ENCODE measurements around the gene EXOC3L2.

EXOC3L2 gene

GRCh38 chr19:45218911-45219743 lies 26.1 kb downstream of the EXOC3L2 start:
- no peak for DNase-seq

GRCh38 chr19:45218426-45218825 lies 26.8 kb downstream of the EXOC3L2 start:
- DNase-seq: no peak

GRCh38 chr19:45217957-45218334 lies 27.3 kb downstream of the EXOC3L2 start:
- DNase-seq: no peak

GRCh38 chr19:45217193-45217956 lies 27.8 kb downstream of the EXOC3L2 start:
- no peak for DNase-seq

GRCh38 chr19:45216667-45217066 lies 28.5 kb downstream of the EXOC3L2 start:
- DNase-seq: no peak

- DNase-seq: peak; percentile 57
Measured at GRCh38 chr19:45215391-45216191, 29.6 kb downstream of the EXOC3L2 start.

GRCh38 chr19:45213031-45213430 lies 32.2 kb downstream of the EXOC3L2 start:
- no peak for DNase-seq

- DNase-seq: no peak
Measured at GRCh38 chr19:45211751-45212381, 33.3 kb downstream of the EXOC3L2 start.

GRCh38 chr19:45206328-45206727 lies 38.9 kb downstream of the EXOC3L2 start:
- no peak for DNase-seq

GRCh38 chr19:45205810-45206209 lies 39.4 kb downstream of the EXOC3L2 start:
- DNase-seq: no peak

GRCh38 chr19:45202637-45203036 lies 42.6 kb downstream of the EXOC3L2 start:
- no peak for DNase-seq

GRCh38 chr19:45200568-45200967 lies 44.6 kb downstream of the EXOC3L2 start:
- DNase-seq: peak; percentile 7

- DNase-seq: peak; percentile 41
Measured at GRCh38 chr19:45195764-45196163, 49.4 kb downstream of the EXOC3L2 start.

- DNase-seq: no peak
Measured at GRCh38 chr19:45191375-45191774, 53.8 kb downstream of the EXOC3L2 start.

- no peak for DNase-seq
Measured at GRCh38 chr19:45189971-45190370, 55.2 kb downstream of the EXOC3L2 start.

- DNase-seq: peak; percentile 9
Measured at GRCh38 chr19:45187421-45188100, 57.6 kb downstream of the EXOC3L2 start.

GRCh38 chr19:45186509-45187334 lies 58.5 kb downstream of the EXOC3L2 start:
- no peak for DNase-seq

GRCh38 chr19:45184115-45184514 lies 61.1 kb downstream of the EXOC3L2 start:
- DNase-seq: no peak

- no peak for DNase-seq
Measured at GRCh38 chr19:45182758-45183157, 62.4 kb downstream of the EXOC3L2 start.

- no peak for DNase-seq
Measured at GRCh38 chr19:45180936-45181335, 64.3 kb downstream of the EXOC3L2 start.

GRCh38 chr19:45179892-45180370 lies 65.3 kb downstream of the EXOC3L2 start:
- no peak for DNase-seq

All from DMS153 (cell line).